H1 (cell line): ENCODE measurements around the gene PROKR1. TPM values are rescaled to one million over a fixed set of nuclear protein-coding genes. Genes with fewer than 3 reads are reported as not detected.

Experiments
- CTCF ChIA-PET: fragments of 300-600 bp; sonication (Branson Sonifier 250); formaldehyde crosslinking; loops from one replicate; lab custom pipeline; 2021; ENCODE audit not compliant: partially characterized antibody; lab: Charles Lee
- POLR2A ChIA-PET: fragments of 300-600 bp; sonication (Branson Sonifier 250); formaldehyde crosslinking; loops from one replicate; lab custom pipeline; 2021; ENCODE audit warnings: inconsistent platforms; ENCODE audit not compliant: partially characterized antibody; lab: Charles Lee
- DNase-seq, 2 experiments: peaks; one replicate each; pipeline versions ENCODE4 v3.0.0 to v3.0.0-alpha.2; 2010 to 2022; ENCODE audit warnings: low spot score in 2 of 2, low read depth in 1 of 2, mixed read lengths in 1 of 2
- FAIRE-seq: peaks from 2 replicates; lab custom pipeline; 2011; peaks lifted over from hg19 to GRCh38; lab: Jason Lieb, UNC
- H2AFZ ChIP-seq: 2 replicates; pipeline ENCODE4 v1.8.1; 2012; ENCODE audit warnings: low read length, inconsistent platforms
- H2AK5ac ChIP-seq: 2 replicates; pipeline ENCODE4 v1.6.1; 2013; ENCODE audit warnings: low read depth, low read length
- H2BK120ac ChIP-seq: replicated peaks from 2 replicates; pipeline ENCODE3; 2013; ENCODE audit warnings: low read depth, low read length, inconsistent platforms
- H2BK12ac ChIP-seq: 2 replicates; pipeline ENCODE4 v1.6.1; 2013; ENCODE audit warnings: low read depth, low read length
- H2BK15ac ChIP-seq: 2 replicates; pipeline ENCODE4 v1.6.1; 2013; ENCODE audit warnings: low read length
- H2BK20ac ChIP-seq: 2 replicates; pipeline ENCODE4 v1.6.1; 2013; ENCODE audit warnings: low read length
- H2BK5ac ChIP-seq: 2 replicates; pipeline ENCODE4 v1.6.1; 2013; ENCODE audit warnings: low read depth, low read length
- H3K14ac ChIP-seq: 2 replicates; pipeline ENCODE4 v1.6.1; 2013; ENCODE audit warnings: inconsistent platforms; ENCODE audit not compliant: insufficient read length
- H3K18ac ChIP-seq: 2 replicates; pipeline ENCODE4 v1.6.1; 2013; ENCODE audit warnings: low read length; ENCODE audit errors: extremely low read depth
- H3K23ac ChIP-seq: 2 replicates; pipeline ENCODE4 v1.6.1; 2013; ENCODE audit warnings: inconsistent platforms; ENCODE audit not compliant: insufficient read length
- H3K23me2 ChIP-seq: 2 replicates; pipeline ENCODE4 v1.6.1; 2013; ENCODE audit warnings: low read depth, low read length
- H3K27ac ChIP-seq: 2 replicates; pipeline ENCODE4 v1.6.1; 2011; ENCODE audit warnings: low read depth, low read length, inconsistent platforms
- H3K27me3 ChIP-seq, 4 experiments: replicated peaks in 1 of 4; 1 replicate in 1 of 4; 2 replicates in 3 of 4; pipeline versions ENCODE4 v1.6.1 to v1.8.1; 2011 to 2013; ENCODE audit warnings: low read length in 3 of 4, mild to moderate bottlenecking in 3 of 4, inconsistent platforms in 2 of 4, mixed read lengths in 2 of 4, moderate library complexity in 1 of 4; ENCODE audit not compliant: control insufficient read depth in 3 of 4, insufficient read depth in 3 of 4; ENCODE audit errors: extremely low read depth in 1 of 4
- H3K36me3 ChIP-seq, 4 experiments: 2 replicates each; pipeline versions ENCODE4 v1.6.1 to v1.8.1; 2011 to 2013; ENCODE audit warnings: mild to moderate bottlenecking in 4 of 4, low read length in 3 of 4, moderate library complexity in 2 of 4, control low read depth in 1 of 4, inconsistent platforms in 1 of 4; ENCODE audit not compliant: insufficient read depth in 4 of 4, control insufficient read depth in 2 of 4
- H3K4ac ChIP-seq: replicated peaks from 2 replicates; pipeline ENCODE3; 2013; ENCODE audit warnings: low read length, low read depth, mixed read lengths, inconsistent platforms; ENCODE audit not compliant: insufficient read length
- H3K4me1 ChIP-seq, 4 experiments: replicated peaks in 1 of 4; 1 replicate in 1 of 4; 2 replicates in 3 of 4; pipeline versions ENCODE4 v1.6.1 to v1.8.1; 2011 to 2013; ENCODE audit warnings: low read length in 3 of 4, inconsistent platforms in 2 of 4, mixed read lengths in 1 of 4; ENCODE audit not compliant: insufficient read depth in 4 of 4, control insufficient read depth in 3 of 4
- H3K4me2 ChIP-seq, 2 experiments: 2 replicates each; pipeline versions ENCODE4 v1.6.1 to v1.8.1; 2011 to 2013; ENCODE audit warnings: low read depth in 2 of 2, low read length in 2 of 2, control low read depth in 1 of 2, inconsistent platforms in 1 of 2, mild to moderate bottlenecking in 1 of 2; ENCODE audit not compliant: insufficient read depth in 1 of 2
- H3K4me3 ChIP-seq, 4 experiments: fragments of 200-600, 300-600 bp in 1 of 4; sonication (generic), shearing (Covaris generic), sonication (Bioruptor Twin) in 1 of 4; 2 replicates each; pipeline versions ENCODE4 v1.5.1 to v1.8.1; 2011 to 2016; ENCODE audit warnings: low read length in 4 of 4, low read depth in 3 of 4, control low read depth in 2 of 4, inconsistent platforms in 2 of 4, mild to moderate bottlenecking in 2 of 4, mixed read lengths in 1 of 4, moderate library complexity in 1 of 4; ENCODE audit not compliant: insufficient read depth in 2 of 4; ENCODE audit errors: extremely low read depth in 1 of 4
- H3K56ac ChIP-seq: replicated peaks from 2 replicates; pipeline ENCODE3; 2013; ENCODE audit warnings: low read depth, mild to moderate bottlenecking, mixed read lengths, low read length, inconsistent platforms; ENCODE audit not compliant: insufficient read length
- H3K79me1 ChIP-seq: 2 replicates; pipeline ENCODE4 v1.6.1; 2013; ENCODE audit warnings: low read depth, low read length, control low read depth
- H3K79me2 ChIP-seq, 2 experiments: 2 replicates each; pipeline versions ENCODE4 v1.6.1 to v1.8.1; 2012 to 2013; ENCODE audit warnings: low read length in 2 of 2, mild to moderate bottlenecking in 2 of 2, inconsistent platforms in 1 of 2; ENCODE audit not compliant: insufficient read depth in 2 of 2, control insufficient read depth in 1 of 2
- H3K9ac ChIP-seq, 4 experiments: replicated peaks in 1 of 4; 1 replicate in 1 of 4; 2 replicates in 3 of 4; pipeline versions ENCODE4 v1.6.1 to v1.8.1; 2011 to 2013; ENCODE audit warnings: low read depth in 3 of 4, low read length in 3 of 4, control low read depth in 2 of 4, mild to moderate bottlenecking in 2 of 4, moderate library complexity in 2 of 4, inconsistent platforms in 1 of 4; ENCODE audit errors: extremely low read depth in 1 of 4
- H3K9me3 ChIP-seq, 2 experiments: 2 replicates each; pipeline versions ENCODE4 v1.6.1 to v1.8.1; 2012 to 2013; ENCODE audit warnings: mild to moderate bottlenecking in 2 of 2, moderate library complexity in 2 of 2, control low read depth in 1 of 2, inconsistent platforms in 1 of 2, low read depth in 1 of 2, low read length in 1 of 2, mixed read lengths in 1 of 2; ENCODE audit not compliant: insufficient read depth in 2 of 2
- H4K20me1 ChIP-seq, 2 experiments: replicated peaks in 1 of 2; 2 replicates each; pipeline versions ENCODE3 to v1.8.1; 2011 to 2013; ENCODE audit warnings: inconsistent platforms in 2 of 2, low read length in 2 of 2, mild to moderate bottlenecking in 1 of 2; ENCODE audit not compliant: insufficient read depth in 2 of 2, control insufficient read depth in 1 of 2
- H4K5ac ChIP-seq: 2 replicates; pipeline ENCODE4 v1.6.1; 2013; ENCODE audit warnings: low read length, low read depth, mixed read lengths, inconsistent platforms; ENCODE audit not compliant: insufficient read length
- H4K8ac ChIP-seq: 2 replicates; pipeline ENCODE4 v1.8.0; 2013; ENCODE audit warnings: mild to moderate bottlenecking, moderate library complexity, low read length, inconsistent platforms; ENCODE audit not compliant: insufficient read depth; ENCODE audit errors: extremely low read depth
- H4K91ac ChIP-seq: replicated peaks from 2 replicates; pipeline ENCODE3; 2013; ENCODE audit warnings: low read length, mixed read lengths, inconsistent platforms; ENCODE audit not compliant: insufficient read length
- BACH1 ChIP-seq: IDR thresholded peaks from 2 replicates; pipeline ENCODE4 v1.6.1; 2012; ENCODE audit warnings: low read length, improper control_type of control experiment
- CBX5 ChIP-seq: fragments of 300-800, 300-1000 bp; sonication (generic); IDR thresholded peaks from 2 replicates; pipeline ENCODE4 v1.7.1; 2016; ENCODE audit warnings: antibody characterized with exemption, low read length, low read depth
- CREB1 ChIP-seq: IDR thresholded peaks from 2 replicates; pipeline ENCODE4 v1.6.1; 2012; ENCODE audit warnings: inconsistent platforms
- FOSL1 ChIP-seq: IDR thresholded peaks from 2 replicates; pipeline ENCODE4 v1.6.1; 2011; ENCODE audit warnings: mild to moderate bottlenecking, low read depth, low read length, moderate library complexity; ENCODE audit not compliant: insufficient read depth
- GABPA ChIP-seq: IDR thresholded peaks from 2 replicates; pipeline ENCODE4 v1.6.1; 2011; ENCODE audit warnings: mild to moderate bottlenecking, low read length, moderate library complexity, borderline replicate concordance; ENCODE audit not compliant: insufficient read depth
- MAX ChIP-seq: IDR thresholded peaks from 2 replicates; pipeline ENCODE4 v1.6.1; 2012; ENCODE audit warnings: inconsistent platforms
- NANOG ChIP-seq: IDR thresholded peaks from 2 replicates; pipeline ENCODE4 v1.6.1; 2011; ENCODE audit warnings: low read length, low read depth, mild to moderate bottlenecking, inconsistent platforms; ENCODE audit not compliant: insufficient read depth, poor library complexity, severe bottlenecking
- POLR2AphosphoS5 ChIP-seq: IDR thresholded peaks from 2 replicates; pipeline ENCODE4 v1.6.1; 2011; ENCODE audit warnings: low read depth, low read length
- POU5F1 ChIP-seq: IDR thresholded peaks from 2 replicates; pipeline ENCODE4 v1.6.1; 2011; ENCODE audit warnings: low read depth, mild to moderate bottlenecking, low read length, moderate library complexity
- RAD21 ChIP-seq, 2 experiments: IDR thresholded peaks in 1 of 2; conservative IDR thresholded peaks in 1 of 2; 2 replicates each; pipeline ENCODE4 v1.6.1; 2011; ENCODE audit warnings: low read depth in 2 of 2, low read length in 2 of 2, improper control_type of control experiment in 1 of 2, inconsistent platforms in 1 of 2, mild to moderate bottlenecking in 1 of 2, moderate library complexity in 1 of 2
- TEAD4 ChIP-seq: IDR thresholded peaks from 2 replicates; pipeline ENCODE4 v1.6.1; 2012; ENCODE audit warnings: low read depth, low read length, inconsistent platforms, mixed read lengths
- WGBS, 2 experiments: shearing (Covaris generic) in 1 of 2; methylation state at CpG; one replicate each; pipeline versions ENCODE4 v1.1.6 to v1.1.7; 2013 to 2015; ENCODE audit warnings: low lambda C conversion rate in 2 of 2, mixed read lengths in 2 of 2, inconsistent platforms in 1 of 2, low coverage in 1 of 2, missing lambda C conversion rate in 1 of 2; ENCODE audit not compliant: insufficient replicate concordance in 2 of 2, insufficient coverage in 1 of 2, insufficient read length in 1 of 2; ENCODE audit errors: extremely low coverage in 1 of 2, missing lambda C conversion rate in 1 of 2; 5-methylcytosine and 5-hydroxymethylcytosine counted together
- polyA plus RNA-seq, 7 experiments: library from polyadenylated mRNA; depleted of rRNA in 3 of 7; stranded (reverse) in 5 of 7; unstranded in 2 of 7; fragments of >200 nt in 5 of 7; fragments of 200-250 nt in 2 of 7; gene quantifications; 1 replicate in 5 of 7; 2 replicates in 1 of 7; 4 replicates in 1 of 7; pipeline versions ENCODE4 v1.2.1 to v1.2.3, GENCODE V29; 2011 to 2013; ENCODE audit warnings: missing spikeins in 2 of 7, mixed read lengths in 2 of 7
- total RNA-seq: library from RNA; stranded (reverse); fragmentation: NEBNext Ultra II Directional; extraction: Animal tissue kit (Norgen Biotek cat#: 25700); gene quantifications from 2 replicates; pipeline ENCODE4 v1.2.1, GENCODE V29; 2021

The PROKR1 gene
- total and polyA plus RNA-seq, 2 of the 8 experiments (the other 6 are each of a cell fraction or from before 2014, with no cell fraction given), result 1.8 to 3.9 TPM

DNA sequence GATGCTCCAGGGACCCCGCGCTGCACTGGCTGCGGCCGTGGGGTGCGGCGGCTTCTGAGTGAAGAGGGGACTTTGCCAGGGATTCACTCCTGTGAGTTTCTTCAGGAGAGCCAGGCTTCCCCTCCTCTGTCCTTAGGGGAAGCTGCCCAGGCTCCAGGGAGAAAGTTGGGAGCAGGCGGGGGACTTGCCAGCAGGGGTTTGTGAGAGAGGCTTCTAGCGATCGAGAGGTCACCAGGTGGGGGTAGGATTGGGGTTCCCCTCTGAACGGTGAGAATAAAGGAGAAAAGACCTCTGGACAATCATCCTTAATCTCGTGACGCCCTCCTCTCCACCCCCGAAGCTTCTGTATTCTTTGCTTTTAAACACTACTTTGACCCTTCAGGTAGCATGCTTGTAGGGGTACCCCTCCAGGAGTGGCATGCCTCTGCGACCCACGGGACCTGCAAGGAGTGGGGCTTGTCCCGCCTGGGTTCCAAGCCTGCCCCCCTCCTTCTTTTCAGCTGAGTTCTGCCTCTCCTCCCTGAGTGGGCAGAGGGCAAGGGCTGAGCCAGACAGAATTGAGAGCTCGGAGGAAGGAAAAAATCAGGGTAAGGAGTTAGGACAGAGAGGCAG lies 601 bp downstream of the PROKR1 start:
- Histone ChIP-seq H2BK12ac (no peak overlapping the region), H3K56ac (no peak overlapping the region), H3K23me2 (no peaks in the 10 kb centered on the region; the same call in 1 of the 2 replicates), H3K18ac (no peak overlapping the region), H3K9me3 (0 out of 4 replicates have a peak, but pooled peaks cover 0 to 3% of the 10 kb centered on the region in 2 experiments), H2BK5ac (no peak overlapping the region), H3K9ac (peak overlapping the region in 1 of 4 experiments; percentile 56; a peak in 3 of 7 replicates), H2BK15ac (0 out of 2 replicates have a peak overlapping the region, but pooled peaks have one; percentile 14), H2AK5ac (no peak overlapping the region), H3K4ac (no peak overlapping the region), H3K27me3 (peaks cover 2 to 29% (median 16%) of the 10 kb centered on the region in 4 experiments), H4K20me1 (peaks cover 0 to 2% of the 10 kb centered on the region in 2 experiments), H3K14ac (no peak overlapping the region), H3K4me3 (peak overlapping the region; percentile 53 to 91 (median 73)), H3K36me3 (no peaks in the 10 kb centered on the region; a peak in 1 of 8 replicates), H2BK120ac (no peak overlapping the region), H3K23ac (no peak overlapping the region), H4K91ac (no peak overlapping the region), H3K27ac (no peak overlapping the region), H3K4me1 (peaks cover 0 to 5% (median 2%) of the 10 kb centered on the region in 4 experiments; a peak in 5 of 7 replicates), H3K79me2 (no peaks in the 10 kb centered on the region), H2AFZ (peak overlapping the region; percentile 26; the same call in 1 of the 2 replicates), H4K8ac (peak overlapping the region; percentile 51), H4K5ac (no peak overlapping the region), H3K79me1 (no peaks in the 10 kb centered on the region), H3K4me2 (peak overlapping the region; percentile 78 to 95), H2BK20ac (no peak overlapping the region)
- no peak for FAIRE-seq
- CTCF ChIA-PET, result interaction anchor here (1.1 to 2.8 kb wide), 4 partner anchors 18 to 282 kb away, joined by 3 to 12 read pairs (median 4); no protein-coding TSS in a partner anchor
- POLR2A ChIA-PET, result interaction anchor here (0.9 to 1.7 kb wide), 4 partner anchors 35 to 176 kb away, joined by 3 to 8 read pairs (median 5); partner anchors contain the start of genes APLF and FBXO48
- WGBS, 2 experiments, result 11% methylated on average over 17 of the region's 17 CpGs; no CpG with 5 or more reads in 1 of the 2 experiments
- DNase-seq, result no peak
- TF ChIP-seq BACH1, result no peak
- TF ChIP-seq MAX, result no peak
- no peak for TF ChIP-seq FOSL1
- TF ChIP-seq RAD21 (IDR thresholded peaks at IDR 0.05 in 1 of 2, conservative IDR thresholded peaks at IDR 0.05 in 1 of 2; ENCODE audit: low read depth in 2 of 2, low read length in 2 of 2), result no peak
- TF ChIP-seq CBX5, result no peak
- TF ChIP-seq GABPA, result no peak
- TF ChIP-seq CREB1, result no peak
- no peak for TF ChIP-seq TEAD4
- TF ChIP-seq NANOG, result no peak
- TF ChIP-seq POU5F1, result no peak
- no peak for TF ChIP-seq POLR2AphosphoS5
